ENCODE data around the gene KCNQ1.

DNA sequence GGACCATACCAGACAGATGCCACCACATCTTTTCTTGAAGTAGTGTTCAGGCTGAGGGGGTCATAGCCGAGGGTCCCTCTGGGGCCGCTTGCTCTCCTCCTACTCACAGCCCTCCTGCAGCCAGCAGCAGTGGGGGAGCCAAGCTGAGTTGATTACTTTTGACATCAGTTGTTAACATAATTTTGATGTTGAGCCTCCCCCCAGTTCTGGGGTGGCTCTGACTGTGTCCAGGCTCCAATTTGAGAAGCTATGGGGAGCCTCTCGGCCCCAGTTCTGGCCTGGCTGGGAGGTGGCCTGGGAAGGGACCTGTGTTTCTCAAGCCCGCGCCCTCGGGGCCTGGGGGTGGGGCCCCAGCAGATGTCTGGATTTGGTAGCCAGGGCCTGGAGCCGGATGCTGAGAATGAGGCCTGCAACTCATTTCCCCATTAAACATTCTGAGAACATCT, 207.0 kb downstream of the KCNQ1 start:
- TF ChIP-seq, protein P1, sequence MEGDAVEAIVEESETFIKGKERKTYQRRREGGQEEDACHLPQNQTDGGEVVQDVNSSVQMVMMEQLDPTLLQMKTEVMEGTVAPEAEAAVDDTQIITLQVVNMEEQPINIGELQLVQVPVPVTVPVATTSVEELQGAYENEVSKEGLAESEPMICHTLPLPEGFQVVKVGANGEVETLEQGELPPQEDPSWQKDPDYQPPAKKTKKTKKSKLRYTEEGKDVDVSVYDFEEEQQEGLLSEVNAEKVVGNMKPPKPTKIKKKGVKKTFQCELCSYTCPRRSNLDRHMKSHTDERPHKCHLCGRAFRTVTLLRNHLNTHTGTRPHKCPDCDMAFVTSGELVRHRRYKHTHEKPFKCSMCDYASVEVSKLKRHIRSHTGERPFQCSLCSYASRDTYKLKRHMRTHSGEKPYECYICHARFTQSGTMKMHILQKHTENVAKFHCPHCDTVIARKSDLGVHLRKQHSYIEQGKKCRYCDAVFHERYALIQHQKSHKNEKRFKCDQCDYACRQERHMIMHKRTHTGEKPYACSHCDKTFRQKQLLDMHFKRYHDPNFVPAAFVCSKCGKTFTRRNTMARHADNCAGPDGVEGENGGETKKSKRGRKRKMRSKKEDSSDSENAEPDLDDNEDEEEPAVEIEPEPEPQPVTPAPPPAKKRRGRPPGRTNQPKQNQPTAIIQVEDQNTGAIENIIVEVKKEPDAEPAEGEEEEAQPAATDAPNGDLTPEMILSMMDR (IDR thresholded peaks at IDR 0.05): no peak
- TF ChIP-seq POLR2A (IDR thresholded peaks at IDR 0.05): no peak
- no peak for TF ChIP-seq POLR2AphosphoS5 (IDR thresholded peaks at IDR 0.05)

Measured in gastroesophageal sphincter (tissue), 3 donors.